Testis (tissue), 2 donors: ENCODE measurements around the gene IER3.

Experiments
- CTCF ChIP-seq, 3 experiments: fragments of 450-650 bp in 2 of 3; fragments of 200-600 bp in 1 of 3; sonication (generic) in 1 of 3; IDR thresholded peaks; one replicate each; pipeline ENCODE4 v1.5.1; 2016 to 2019; ENCODE audit warnings: antibody characterized with exemption in 3 of 3, mild to moderate bottlenecking in 2 of 3, moderate library complexity in 1 of 3
- POLR2A ChIP-seq: fragments of 450-650 bp; IDR thresholded peaks from one replicate; pipeline ENCODE4 v1.6.1; 2017; ENCODE audit warnings: antibody characterized with exemption, mild to moderate bottlenecking, moderate library complexity

DNA sequence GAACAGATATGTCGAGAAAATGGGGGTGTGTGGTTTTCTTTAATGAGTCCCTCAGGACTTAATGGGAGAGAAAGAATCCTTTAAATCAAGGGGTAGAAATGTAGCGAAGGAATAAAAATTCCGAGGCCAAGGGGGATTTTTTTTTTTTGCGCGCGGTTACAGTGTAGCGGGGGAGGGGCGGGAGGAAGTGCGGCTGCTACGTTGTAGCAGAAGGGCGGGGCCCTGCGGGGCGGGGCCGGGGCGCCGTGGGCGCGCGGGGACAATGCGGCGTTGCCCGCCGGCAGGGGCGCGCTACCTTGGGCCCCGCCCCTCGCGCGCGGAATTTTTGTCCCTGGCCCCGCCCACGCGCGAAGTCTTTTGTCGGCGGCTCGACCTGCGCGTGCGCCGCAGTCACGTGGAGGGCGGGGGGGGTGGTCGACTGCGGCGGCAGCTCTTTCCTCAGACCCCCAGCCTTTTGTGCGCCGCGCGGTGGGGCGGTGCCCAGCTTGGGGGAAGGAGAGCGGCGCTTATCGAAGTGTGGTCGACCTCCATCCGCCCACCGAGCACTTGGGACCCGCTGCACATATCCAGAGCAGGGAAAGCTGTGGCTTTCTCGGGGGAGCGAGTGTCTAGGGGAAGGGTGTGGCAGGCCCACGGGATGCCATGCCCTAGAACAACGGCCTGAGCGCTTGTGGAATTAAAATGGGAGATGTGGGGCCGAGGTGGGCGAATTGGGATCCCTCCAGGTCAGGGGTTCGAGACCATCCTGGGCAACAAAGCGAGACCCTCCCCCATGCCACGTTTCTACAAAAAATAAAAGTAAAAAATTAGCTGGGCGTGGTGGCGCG, 22.9 kb downstream of the IER3 start:
- TF ChIP-seq CTCF (IDR thresholded peaks at IDR 0.05) (peak; percentile 33 to 58 (median 49)), POLR2A (peak; percentile 34)
